ENCODE measurements around the gene SFPQ.
"Not testable (repeated sequence)": the region's sequence is repeated elsewhere in the genome, so short reads cannot be mapped to it uniquely, and the experiment has no call there.

SFPQ gene

GRCh38 chr1:35142294-35142693 lies 50.7 kb downstream of the SFPQ start:
- not testable (repeated sequence) for DNase-seq

- not testable (repeated sequence) for DNase-seq
Measured at GRCh38 chr1:35137590-35137989, 55.4 kb downstream of the SFPQ start.

GRCh38 chr1:35136780-35137179 lies 56.2 kb downstream of the SFPQ start:
- DNase-seq, result no peak

Data from activated CD4-positive, alpha-beta T cell treated with anti-CD3 and anti-CD28 coated beads, Interleukin-2, amount 50 U/mL, for 1 hour (primary cell).